PFSK-1 (cell line): ENCODE results near the gene FGFR2.

ENCODE experiments used
- POLR2AphosphoS5 ChIP-seq: IDR thresholded peaks from 2 replicates; pipeline ENCODE4 v1.6.1; 2012; ENCODE audit warnings: low read depth, mild to moderate bottlenecking, control low read depth, low read length, moderate library complexity
- SIN3A ChIP-seq: IDR thresholded peaks from 2 replicates; pipeline ENCODE4 v1.6.1; 2012; ENCODE audit warnings: mild to moderate bottlenecking, low read length, moderate library complexity, borderline replicate concordance; ENCODE audit not compliant: insufficient read depth
- TF ChIP-seq, protein P1 (sequence below), 2 experiments: IDR thresholded peaks; 2 replicates each; pipeline versions ENCODE4 v1.6.1 to v1.8.0; 2011 to 2012; ENCODE audit warnings: low read depth in 2 of 2, low read length in 2 of 2, control low read depth in 1 of 2, inconsistent platforms in 1 of 2, mild to moderate bottlenecking in 1 of 2, moderate library complexity in 1 of 2; ENCODE audit not compliant: insufficient read depth in 1 of 2

- TF ChIP-seq, protein P1, sequence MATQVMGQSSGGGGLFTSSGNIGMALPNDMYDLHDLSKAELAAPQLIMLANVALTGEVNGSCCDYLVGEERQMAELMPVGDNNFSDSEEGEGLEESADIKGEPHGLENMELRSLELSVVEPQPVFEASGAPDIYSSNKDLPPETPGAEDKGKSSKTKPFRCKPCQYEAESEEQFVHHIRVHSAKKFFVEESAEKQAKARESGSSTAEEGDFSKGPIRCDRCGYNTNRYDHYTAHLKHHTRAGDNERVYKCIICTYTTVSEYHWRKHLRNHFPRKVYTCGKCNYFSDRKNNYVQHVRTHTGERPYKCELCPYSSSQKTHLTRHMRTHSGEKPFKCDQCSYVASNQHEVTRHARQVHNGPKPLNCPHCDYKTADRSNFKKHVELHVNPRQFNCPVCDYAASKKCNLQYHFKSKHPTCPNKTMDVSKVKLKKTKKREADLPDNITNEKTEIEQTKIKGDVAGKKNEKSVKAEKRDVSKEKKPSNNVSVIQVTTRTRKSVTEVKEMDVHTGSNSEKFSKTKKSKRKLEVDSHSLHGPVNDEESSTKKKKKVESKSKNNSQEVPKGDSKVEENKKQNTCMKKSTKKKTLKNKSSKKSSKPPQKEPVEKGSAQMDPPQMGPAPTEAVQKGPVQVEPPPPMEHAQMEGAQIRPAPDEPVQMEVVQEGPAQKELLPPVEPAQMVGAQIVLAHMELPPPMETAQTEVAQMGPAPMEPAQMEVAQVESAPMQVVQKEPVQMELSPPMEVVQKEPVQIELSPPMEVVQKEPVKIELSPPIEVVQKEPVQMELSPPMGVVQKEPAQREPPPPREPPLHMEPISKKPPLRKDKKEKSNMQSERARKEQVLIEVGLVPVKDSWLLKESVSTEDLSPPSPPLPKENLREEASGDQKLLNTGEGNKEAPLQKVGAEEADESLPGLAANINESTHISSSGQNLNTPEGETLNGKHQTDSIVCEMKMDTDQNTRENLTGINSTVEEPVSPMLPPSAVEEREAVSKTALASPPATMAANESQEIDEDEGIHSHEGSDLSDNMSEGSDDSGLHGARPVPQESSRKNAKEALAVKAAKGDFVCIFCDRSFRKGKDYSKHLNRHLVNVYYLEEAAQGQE (IDR thresholded peaks at IDR 0.05; ENCODE audit: insufficient read depth in 1 of 2, low read depth in 2 of 2, low read length in 2 of 2): no peak
- TF ChIP-seq POLR2AphosphoS5: no peak
- TF ChIP-seq SIN3A: no peak
Observed at GRCh38 chr10:121484816-121485215, 113.4 kb downstream of the FGFR2 start.
